SK-N-SH (cell line): ENCODE results near the gene RADIL. TPM values are rescaled to one million over a fixed set of nuclear protein-coding genes. Genes with fewer than 3 reads are reported as not detected.

ENCODE experiments used
- CTCF ChIA-PET: fragments of 300-600, 350-600 bp; formaldehyde crosslinking; extraction: SDS; loops from one replicate; lab custom pipeline; 2021; lab: Yijun Ruan, JAX
- POLR2A ChIA-PET: fragments of 350-600 bp; sonication (Branson Sonifier 250); formaldehyde crosslinking; extraction: SDS; loops from one replicate; lab custom pipeline; 2020; ENCODE audit warnings: antibody characterized with exemption, inconsistent platforms; lab: Yijun Ruan, JAX
- DNase-seq: peaks from one replicate; pipeline ENCODE4 v3.0.0; 2012
- H2AFZ ChIP-seq: fragments of 200-600 bp; sonication (generic); 2 replicates; pipeline ENCODE4 v1.8.1; 2016; ENCODE audit warnings: antibody characterized with exemption, mild to moderate bottlenecking, low read depth
- H3F3A ChIP-seq: fragments of 200-600 bp; sonication (generic); replicated peaks from 2 replicates; pipeline ENCODE3; 2016; ENCODE audit warnings: antibody characterized with exemption, mild to moderate bottlenecking; ENCODE audit not compliant: insufficient read depth
- H3K27ac ChIP-seq, 2 experiments: fragments of 200-500 bp in 1 of 2; fragments of 200-600 bp in 1 of 2; sonication (Bioruptor generic) in 1 of 2; sonication (generic), shearing (Covaris generic) in 1 of 2; 2 replicates each; pipeline versions ENCODE4 v1.5.1 to v1.6.1; 2014 to 2016; ENCODE audit warnings: low read depth in 2 of 2, inconsistent platforms in 1 of 2, low read length in 1 of 2, mild to moderate bottlenecking in 1 of 2, mixed read lengths in 1 of 2
- H3K27me3 ChIP-seq: fragments of 200-600 bp; sonication (generic), shearing (Covaris generic); 2 replicates; pipeline ENCODE4 v1.6.1; 2016; ENCODE audit warnings: mixed run types; ENCODE audit not compliant: insufficient read depth
- H3K36me3 ChIP-seq, 2 experiments: fragments of 200-500 bp in 1 of 2; fragments of 200-600 bp in 1 of 2; sonication (Bioruptor generic) in 1 of 2; sonication (generic) in 1 of 2; replicated peaks in 1 of 2; 2 replicates each; pipeline versions ENCODE3 to v1.5.1; 2014 to 2016; ENCODE audit warnings: low read length in 1 of 2, mild to moderate bottlenecking in 1 of 2; ENCODE audit not compliant: insufficient read depth in 2 of 2, control insufficient read depth in 1 of 2
- H3K4me1 ChIP-seq, 2 experiments: fragments of 200-500 bp in 1 of 2; fragments of 200-600 bp in 1 of 2; sonication (Bioruptor generic) in 1 of 2; sonication (generic), shearing (Covaris generic) in 1 of 2; 2 replicates each; pipeline versions ENCODE4 v1.5.1 to v1.6.1; 2014 to 2016; ENCODE audit warnings: low read depth in 1 of 2, low read length in 1 of 2, mixed run types in 1 of 2; ENCODE audit not compliant: insufficient read depth in 2 of 2, control insufficient read depth in 1 of 2
- H3K4me2 ChIP-seq: fragments of 200-600 bp; sonication (generic), shearing (Covaris generic); 2 replicates; pipeline ENCODE4 v1.6.1; 2017; ENCODE audit warnings: mixed run types
- H3K4me3 ChIP-seq, 2 experiments: fragments of 200-500 bp in 1 of 2; fragments of 200-600 bp in 1 of 2; sonication (Bioruptor generic) in 1 of 2; sonication (generic), shearing (Covaris generic) in 1 of 2; 2 replicates each; pipeline versions ENCODE4 v1.5.1 to v1.8.1; 2014 to 2016; ENCODE audit warnings: low read depth in 2 of 2, inconsistent platforms in 1 of 2, low read length in 1 of 2, mild to moderate bottlenecking in 1 of 2, mixed read lengths in 1 of 2, moderate library complexity in 1 of 2
- H3K79me2 ChIP-seq: fragments of 200-600 bp; sonication (generic); 2 replicates; pipeline ENCODE4 v1.8.1; 2017; ENCODE audit warnings: mild to moderate bottlenecking; ENCODE audit not compliant: insufficient read depth
- H3K9ac ChIP-seq: fragments of 200-600 bp; sonication (generic); 2 replicates; pipeline ENCODE4 v1.6.1; 2017; ENCODE audit warnings: mixed run types
- H3K9me2 ChIP-seq: fragments of 200-600 bp; sonication (generic); 2 replicates; pipeline ENCODE4 v1.6.1; 2017; ENCODE audit warnings: mixed run types
- H3K9me3 ChIP-seq: fragments of 200-600 bp; sonication (generic); 2 replicates; pipeline ENCODE4 v1.6.1; 2017; ENCODE audit warnings: mixed run types, mild to moderate bottlenecking, moderate library complexity
- H4K20me1 ChIP-seq: fragments of 200-600 bp; sonication (generic); 2 replicates; pipeline ENCODE4 v1.6.1; 2017; ENCODE audit warnings: mild to moderate bottlenecking, mixed run types; ENCODE audit not compliant: insufficient read depth
- EP300 ChIP-seq, 2 experiments: IDR thresholded peaks; 2 replicates each; pipeline versions ENCODE4 v1.4.0 to v1.6.1; 2012; ENCODE audit warnings: borderline replicate concordance in 1 of 2, low read depth in 1 of 2, low read length in 1 of 2
- EZH2phosphoT487 ChIP-seq: fragments of 200-600 bp; sonication (generic); IDR thresholded peaks from 2 replicates; pipeline ENCODE4 v1.6.1; 2017; ENCODE audit warnings: low read depth, mixed run types, mild to moderate bottlenecking, antibody characterized with exemption, moderate library complexity, borderline replicate concordance
- FOSL2 ChIP-seq: IDR thresholded peaks from 2 replicates; pipeline ENCODE4 v1.4.0; 2012; ENCODE audit warnings: low read depth, mild to moderate bottlenecking, moderate library complexity, borderline replicate concordance
- FOXM1 ChIP-seq: IDR thresholded peaks from 2 replicates; pipeline ENCODE4 v1.4.0; 2012; ENCODE audit warnings: low read depth, mild to moderate bottlenecking
- GABPA ChIP-seq: IDR thresholded peaks from 2 replicates; pipeline ENCODE4 v1.4.0; 2012; ENCODE audit warnings: low read depth, mild to moderate bottlenecking
- JUND ChIP-seq: IDR thresholded peaks from 2 replicates; pipeline ENCODE4 v1.4.0; 2012
- MEF2A ChIP-seq: IDR thresholded peaks from 2 replicates; pipeline ENCODE4 v1.4.0; 2012; ENCODE audit warnings: low read depth, borderline replicate concordance
- NFIC ChIP-seq: IDR thresholded peaks from 2 replicates; pipeline ENCODE4 v1.4.0; 2012; ENCODE audit warnings: borderline replicate concordance
- POLR2AphosphoS5 ChIP-seq: IDR thresholded peaks from 2 replicates; pipeline ENCODE4 v1.6.1; 2012; ENCODE audit warnings: low read depth, low read length
- RFX5 ChIP-seq: IDR thresholded peaks from 2 replicates; pipeline ENCODE4 v1.6.1; 2012; ENCODE audit warnings: mild to moderate bottlenecking, improper control_type of control experiment, low read length
- SMC3 ChIP-seq: IDR thresholded peaks from 2 replicates; pipeline ENCODE4 v1.6.1; 2012; ENCODE audit warnings: low read depth, low read length, improper control_type of control experiment
- TCF12 ChIP-seq: IDR thresholded peaks from 2 replicates; pipeline ENCODE4 v1.4.0; 2012
- TEAD4 ChIP-seq: IDR thresholded peaks from 2 replicates; pipeline ENCODE4 v1.4.0; 2012; ENCODE audit warnings: mild to moderate bottlenecking, borderline replicate concordance; ENCODE audit not compliant: insufficient read depth
- YY1 ChIP-seq: IDR thresholded peaks from 2 replicates; pipeline ENCODE4 v1.4.0; 2012; ENCODE audit warnings: low read depth, mild to moderate bottlenecking
- WGBS: methylation state at CpG from one replicate; pipeline ENCODE4 v1.1.6; 2017; ENCODE audit warnings: low lambda C conversion rate; 5-methylcytosine and 5-hydroxymethylcytosine counted together
- polyA plus RNA-seq, 3 experiments: library from polyadenylated mRNA; depleted of rRNA; stranded (reverse); fragments of >200 nt; gene quantifications; 2 replicates each; pipeline ENCODE4 v1.2.3, GENCODE V29; 2012
- TF ChIP-seq, protein P1 (sequence below): IDR thresholded peaks from 2 replicates; pipeline ENCODE4; 2012
- TF ChIP-seq, protein P2 (sequence below): IDR thresholded peaks from 2 replicates; pipeline ENCODE4 v1.4.0; 2012; ENCODE audit warnings: low read depth, borderline replicate concordance
- TF ChIP-seq, protein P3 (sequence below): fragments of 200-600 bp; sonication (generic); IDR thresholded peaks from 2 replicates; pipeline ENCODE4 v1.6.1; 2017; ENCODE audit warnings: antibody characterized with exemption, mild to moderate bottlenecking, moderate library complexity
- TF ChIP-seq, protein P4 (sequence below): IDR thresholded peaks from 2 replicates; pipeline ENCODE4 v1.4.0; 2012; ENCODE audit warnings: low read depth

Gene RADIL
- polyA plus RNA-seq, 1 of the 3 experiments (the other 2 are of a cell fraction), result 4.3 TPM

DNA sequence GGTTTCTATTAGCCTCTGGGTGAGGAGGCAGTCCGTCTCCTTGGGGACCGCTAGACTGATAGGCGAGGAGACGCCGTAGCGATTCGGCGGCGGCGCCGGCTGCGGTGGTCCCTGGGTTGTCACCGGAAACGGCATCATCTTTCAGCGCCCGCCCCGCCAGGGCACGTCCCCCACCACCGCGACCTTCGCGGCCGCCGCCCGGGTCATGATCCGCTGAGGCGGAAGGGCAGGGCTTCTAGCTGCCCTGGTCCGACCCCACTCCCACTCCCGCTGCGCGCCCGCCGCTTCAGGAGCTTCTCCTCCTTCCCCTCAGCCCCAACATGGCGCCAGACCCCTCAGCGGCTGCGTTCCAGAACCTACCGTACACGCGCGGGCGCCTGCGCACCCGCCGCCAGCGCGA, 21.8 kb downstream of the RADIL start, which contains the start of gene PAPOLB:
Gene PAPOLB (minus strand): TSS at position 358 of the 400 bp plus-strand sequence. CDS start 220 bp downstream, at position 138.
- Histone ChIP-seq H3K4me2 (no peak within 1 kb of the TSS), H4K20me1 (no peaks in the 10 kb centered on the region), H3K9ac (no peak within 1 kb of the TSS), H3K79me2 (no peaks in the 10 kb centered on the region), H3K27me3 (no peaks in the 10 kb centered on the region), H3K4me1 (peaks cover 0 to 5% of the 10 kb centered on the region in 2 experiments; a peak in 2 of 4 replicates), H3F3A (no peaks in the 10 kb centered on the region), H2AFZ (no peak within 1 kb of the TSS), H3K9me2 (no peaks in the 10 kb centered on the region), H3K27ac (no peak within 1 kb of the TSS), H3K36me3 (peaks cover 0 to 2% of the 10 kb centered on the region in 2 experiments), H3K9me3 (no peaks in the 10 kb centered on the region), H3K4me3 (no peak within 1 kb of the TSS)
- TF ChIP-seq FOXM1 (no peak), NFIC (no peak), SMC3 (no peak), TEAD4 (no peak), FOSL2 (no peak), POLR2AphosphoS5 (no peak), MEF2A (no peak), EP300 (IDR thresholded peaks at IDR 0.05; ENCODE audit: borderline replicate concordance in 1 of 2, low read depth in 1 of 2, low read length in 1 of 2) (no peak), TCF12 (no peak), JUND (no peak), EZH2phosphoT487 (no peak), GABPA (no peak), RFX5 (no peak), YY1 (no peak)
- TF ChIP-seq, protein P1, sequence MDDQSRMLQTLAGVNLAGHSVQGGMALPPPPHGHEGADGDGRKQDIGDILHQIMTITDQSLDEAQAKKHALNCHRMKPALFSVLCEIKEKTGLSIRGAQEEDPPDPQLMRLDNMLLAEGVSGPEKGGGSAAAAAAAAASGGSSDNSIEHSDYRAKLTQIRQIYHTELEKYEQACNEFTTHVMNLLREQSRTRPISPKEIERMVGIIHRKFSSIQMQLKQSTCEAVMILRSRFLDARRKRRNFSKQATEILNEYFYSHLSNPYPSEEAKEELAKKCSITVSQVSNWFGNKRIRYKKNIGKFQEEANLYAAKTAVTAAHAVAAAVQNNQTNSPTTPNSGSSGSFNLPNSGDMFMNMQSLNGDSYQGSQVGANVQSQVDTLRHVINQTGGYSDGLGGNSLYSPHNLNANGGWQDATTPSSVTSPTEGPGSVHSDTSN, result no peak
- TF ChIP-seq, protein P2, sequence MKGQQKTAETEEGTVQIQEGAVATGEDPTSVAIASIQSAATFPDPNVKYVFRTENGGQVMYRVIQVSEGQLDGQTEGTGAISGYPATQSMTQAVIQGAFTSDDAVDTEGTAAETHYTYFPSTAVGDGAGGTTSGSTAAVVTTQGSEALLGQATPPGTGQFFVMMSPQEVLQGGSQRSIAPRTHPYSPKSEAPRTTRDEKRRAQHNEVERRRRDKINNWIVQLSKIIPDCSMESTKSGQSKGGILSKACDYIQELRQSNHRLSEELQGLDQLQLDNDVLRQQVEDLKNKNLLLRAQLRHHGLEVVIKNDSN, result no peak
- TF ChIP-seq, protein P3, sequence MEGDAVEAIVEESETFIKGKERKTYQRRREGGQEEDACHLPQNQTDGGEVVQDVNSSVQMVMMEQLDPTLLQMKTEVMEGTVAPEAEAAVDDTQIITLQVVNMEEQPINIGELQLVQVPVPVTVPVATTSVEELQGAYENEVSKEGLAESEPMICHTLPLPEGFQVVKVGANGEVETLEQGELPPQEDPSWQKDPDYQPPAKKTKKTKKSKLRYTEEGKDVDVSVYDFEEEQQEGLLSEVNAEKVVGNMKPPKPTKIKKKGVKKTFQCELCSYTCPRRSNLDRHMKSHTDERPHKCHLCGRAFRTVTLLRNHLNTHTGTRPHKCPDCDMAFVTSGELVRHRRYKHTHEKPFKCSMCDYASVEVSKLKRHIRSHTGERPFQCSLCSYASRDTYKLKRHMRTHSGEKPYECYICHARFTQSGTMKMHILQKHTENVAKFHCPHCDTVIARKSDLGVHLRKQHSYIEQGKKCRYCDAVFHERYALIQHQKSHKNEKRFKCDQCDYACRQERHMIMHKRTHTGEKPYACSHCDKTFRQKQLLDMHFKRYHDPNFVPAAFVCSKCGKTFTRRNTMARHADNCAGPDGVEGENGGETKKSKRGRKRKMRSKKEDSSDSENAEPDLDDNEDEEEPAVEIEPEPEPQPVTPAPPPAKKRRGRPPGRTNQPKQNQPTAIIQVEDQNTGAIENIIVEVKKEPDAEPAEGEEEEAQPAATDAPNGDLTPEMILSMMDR, result no peak
- TF ChIP-seq, protein P4, sequence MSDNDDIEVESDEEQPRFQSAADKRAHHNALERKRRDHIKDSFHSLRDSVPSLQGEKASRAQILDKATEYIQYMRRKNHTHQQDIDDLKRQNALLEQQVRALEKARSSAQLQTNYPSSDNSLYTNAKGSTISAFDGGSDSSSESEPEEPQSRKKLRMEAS, result no peak
- no peak for DNase-seq
- ChIA-PET CTCF (interaction anchor here (1.3 to 22.9 kb wide), 3 partner anchors 14 to 31 kb away, joined by 3 to 645 read pairs (median 6); partner anchors contain the start of gene RADIL), POLR2A (no interaction called here)
- 98% methylated on average over 46 of the region's 46 CpGs for WGBS
